Endothelial cell of hepatic sinusoid (primary cell): ENCODE results near the gene SMIM41.

Experiments
- in situ Hi-C: cut with HindIII; loops from 2 replicates; pipeline ENCODE4 v1.10.0; 2017; ENCODE audit warnings: low sequenced_read_pairs

The SMIM41 gene

GRCh38 chr12:52144512-52145227 is 65.2 kb downstream of the SMIM41 start:
- in situ Hi-C loops, result no loop called here

- in situ Hi-C loops, result no loop called here
These were observed 66.0 kb downstream of the SMIM41 start for GRCh38 chr12:52145228-52146088.

GRCh38 chr12:52146089-52146821 is 66.8 kb downstream of the SMIM41 start:
- in situ Hi-C loops, result no loop called here

- in situ Hi-C loops, result no loop called here
These were observed 67.4 kb downstream of the SMIM41 start for GRCh38 chr12:52146822-52147366.

- in situ Hi-C loops, result no loop called here
These were observed 68.0 kb downstream of the SMIM41 start for GRCh38 chr12:52147367-52147963.

- in situ Hi-C loops, result no loop called here
These were observed 68.5 kb downstream of the SMIM41 start for GRCh38 chr12:52147964-52148463.

GRCh38 chr12:52148464-52149181 is 69.1 kb downstream of the SMIM41 start:
- in situ Hi-C loops, result no loop called here

GRCh38 chr12:52149182-52149641 is 69.7 kb downstream of the SMIM41 start:
- in situ Hi-C loops, result no loop called here

- in situ Hi-C loops, result no loop called here
These were observed 70.2 kb downstream of the SMIM41 start for GRCh38 chr12:52149651-52150241.

- in situ Hi-C loops, result no loop called here
These were observed 71.8 kb downstream of the SMIM41 start for GRCh38 chr12:52151153-52151836.

DNA sequence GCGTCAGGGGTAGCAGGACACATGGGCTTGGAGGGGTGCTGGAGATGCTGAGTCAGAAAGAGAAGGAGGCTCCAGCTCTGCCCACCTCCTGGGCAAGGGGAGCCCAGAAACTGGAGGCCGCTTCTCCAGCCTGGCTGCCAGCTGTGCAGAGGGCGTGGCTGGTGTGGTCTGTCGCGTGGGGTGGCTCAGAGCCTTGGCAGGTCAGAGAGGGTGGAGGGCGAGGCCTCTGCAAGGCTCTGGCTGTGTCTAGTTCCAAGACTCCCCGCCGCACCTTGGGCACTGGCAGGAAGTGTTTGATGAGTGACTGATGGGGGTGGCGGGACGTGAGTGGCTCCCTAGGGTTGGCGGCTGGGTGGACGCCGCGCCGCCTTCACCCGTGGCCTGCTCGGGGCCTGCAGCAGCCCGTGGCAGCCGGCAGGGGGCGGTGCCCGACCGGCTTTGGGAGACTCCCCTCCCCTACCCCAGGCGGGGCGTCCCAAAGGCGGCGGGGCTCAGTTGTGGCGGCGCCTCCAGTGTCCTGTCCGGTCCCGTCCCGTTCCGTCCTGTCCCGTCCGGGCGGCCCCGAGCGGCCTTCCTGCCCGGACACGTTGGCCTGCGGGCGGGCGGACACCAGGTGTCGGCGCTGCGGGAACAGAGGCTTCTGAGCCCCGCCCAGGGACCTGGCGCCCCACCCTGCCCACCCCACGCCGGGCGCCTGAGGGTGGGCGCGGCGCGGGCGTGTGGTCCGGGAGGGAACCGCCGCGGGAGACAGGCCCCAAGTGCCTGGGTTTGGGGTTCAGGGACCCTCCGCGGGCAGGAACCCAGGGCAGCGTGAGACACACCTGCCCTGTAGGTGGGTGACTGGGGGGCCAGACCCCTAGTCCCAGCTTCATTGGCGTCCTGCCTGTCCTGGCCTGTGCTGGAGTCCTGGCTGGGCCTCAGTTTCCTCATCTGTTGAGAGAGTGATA is 72.6 kb downstream of the SMIM41 start:
- in situ Hi-C loops, result no loop called here

DNA sequence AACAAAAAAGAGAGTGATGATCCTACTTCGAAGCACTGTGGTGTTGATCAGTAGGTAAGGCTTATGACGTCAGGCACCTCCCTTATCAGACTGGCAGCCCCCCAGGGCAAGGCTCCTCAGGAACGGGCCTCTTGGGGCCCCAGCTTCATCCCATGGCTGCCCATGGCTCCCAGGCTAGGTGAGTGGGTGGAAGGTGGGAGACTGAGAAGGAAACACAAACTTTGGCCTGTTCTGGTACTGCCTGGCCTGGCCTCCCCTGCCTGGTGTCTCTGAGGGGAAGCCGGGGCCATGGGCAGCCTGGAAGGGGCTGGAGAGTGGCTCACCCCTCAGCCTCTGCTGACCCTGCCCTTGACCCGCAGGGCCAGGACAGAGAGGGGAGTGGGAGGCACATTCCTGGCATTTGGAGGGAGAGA is 73.4 kb downstream of the SMIM41 start:
- in situ Hi-C loops, result no loop called here

GRCh38 chr12:52155048-52155868 is 75.8 kb downstream of the SMIM41 start:
- in situ Hi-C loops, result no loop called here

GRCh38 chr12:52156311-52156710 is 76.8 kb downstream of the SMIM41 start:
- in situ Hi-C loops, result no loop called here

DNA sequence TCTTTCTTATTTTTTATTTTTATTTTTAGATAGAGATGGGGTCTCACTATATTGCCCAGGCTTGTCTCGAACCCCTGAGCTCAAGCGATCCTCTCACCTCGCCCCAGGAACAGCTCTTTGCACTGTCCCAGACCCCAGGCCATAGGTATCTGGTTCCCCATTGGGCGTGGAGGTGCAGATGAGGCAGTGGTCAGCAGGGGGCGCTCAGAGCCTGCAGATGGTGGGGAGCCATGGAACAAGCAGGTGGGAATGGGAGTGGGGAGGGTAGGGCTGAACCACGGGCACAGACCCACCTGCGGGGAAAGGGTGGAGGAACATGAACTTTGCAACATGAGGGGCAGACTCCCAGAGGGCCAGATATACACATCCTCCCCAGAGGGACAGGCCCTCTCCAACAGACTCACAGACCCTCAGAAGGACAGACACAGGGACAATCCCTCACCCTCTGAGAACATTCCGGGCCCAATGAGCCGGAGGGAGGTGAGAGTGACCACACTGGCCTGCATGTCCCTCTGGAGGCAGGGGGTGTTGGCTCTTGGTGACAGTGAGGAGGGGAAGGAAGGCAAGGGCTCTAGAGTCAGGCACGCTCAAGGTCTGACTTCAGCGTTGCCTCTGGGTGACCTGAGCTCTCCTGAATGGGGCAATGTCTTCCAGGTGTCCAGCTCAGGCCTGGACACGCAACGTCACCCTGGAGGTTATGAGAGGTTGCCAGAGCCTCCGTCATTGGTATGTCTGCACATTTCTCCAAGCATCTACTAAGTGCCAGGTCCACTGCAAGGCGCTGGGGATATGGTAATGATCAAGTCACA is 77.5 kb downstream of the SMIM41 start:
- in situ Hi-C loops, result no loop called here

DNA sequence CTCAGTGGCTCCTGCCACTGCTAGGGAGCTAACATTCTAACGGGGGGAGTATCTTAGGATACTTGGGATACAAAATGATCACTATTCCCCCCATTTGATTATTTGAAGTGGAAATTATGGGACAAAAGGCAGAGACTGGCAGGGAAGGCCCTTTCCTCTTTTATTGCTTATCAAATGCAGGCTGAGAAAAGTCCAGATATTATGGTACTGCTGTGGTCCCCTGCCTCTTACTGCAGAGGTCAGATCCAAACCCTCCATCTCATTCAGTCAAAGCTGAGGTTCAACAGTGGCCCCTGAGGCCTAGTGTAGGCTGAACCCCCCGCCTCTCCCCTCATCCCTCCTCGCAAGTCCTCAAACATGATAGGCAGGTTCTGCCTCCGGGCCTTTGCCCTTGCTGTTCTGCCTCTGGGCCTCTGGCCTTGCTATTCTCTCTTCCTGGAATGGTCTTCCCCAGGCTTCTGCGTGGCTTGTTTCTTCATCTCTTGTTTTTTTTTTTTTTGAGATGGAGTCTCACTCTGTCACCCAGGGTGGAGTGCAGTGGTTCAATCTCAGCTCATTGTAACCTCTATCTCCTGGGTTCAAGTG is 78.2 kb downstream of the SMIM41 start:
- in situ Hi-C loops, result no loop called here
